C4-2B (cell line): ENCODE results near the gene FCN2.

Experiments
- H3K27ac ChIP-seq: fragments of 450-650 bp; 2 replicates; pipeline ENCODE4 v1.5.1; 2017
- ZFX ChIP-seq: fragments of 450-650 bp; IDR thresholded peaks from 2 replicates; pipeline ENCODE4 v1.6.1; 2017
- TF ChIP-seq, protein P1 (sequence below): fragments of 450-650 bp; conservative IDR thresholded peaks from 2 replicates; pipeline ENCODE4 v1.5.1; 2017; ENCODE audit warnings: mild to moderate bottlenecking

FCN2 gene

DNA sequence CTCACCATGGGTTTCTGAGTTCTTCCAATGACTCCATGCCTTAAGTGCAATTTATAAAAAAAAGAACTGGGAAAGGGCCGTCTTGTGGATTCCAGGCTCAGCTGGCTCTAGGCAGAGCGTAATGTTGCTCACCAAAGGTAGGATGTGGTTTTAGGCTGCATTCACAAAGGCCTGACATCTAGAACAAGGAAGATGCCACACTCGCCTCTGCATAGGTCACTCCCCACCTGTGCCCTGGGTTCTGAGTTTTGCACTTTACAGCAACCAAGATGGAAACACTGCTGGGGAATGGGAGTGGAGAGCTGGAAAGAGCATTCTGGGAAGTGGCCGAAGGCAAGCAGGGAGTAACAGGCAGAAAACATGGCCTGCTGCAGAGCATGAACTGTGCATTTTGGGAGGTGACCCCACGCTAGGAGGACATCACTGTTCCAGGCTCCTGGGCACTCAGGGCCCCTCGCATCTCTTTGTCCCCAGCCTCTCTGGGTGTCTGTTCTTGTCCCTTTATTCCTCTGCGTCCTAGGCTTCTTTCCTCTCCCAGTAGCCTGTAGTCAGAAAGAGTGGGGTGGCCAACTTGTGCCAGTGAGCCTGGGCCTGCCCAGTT lies 12.3 kb downstream of the FCN2 start:
- no peak for TF ChIP-seq ZFX
- TF ChIP-seq, protein P1, sequence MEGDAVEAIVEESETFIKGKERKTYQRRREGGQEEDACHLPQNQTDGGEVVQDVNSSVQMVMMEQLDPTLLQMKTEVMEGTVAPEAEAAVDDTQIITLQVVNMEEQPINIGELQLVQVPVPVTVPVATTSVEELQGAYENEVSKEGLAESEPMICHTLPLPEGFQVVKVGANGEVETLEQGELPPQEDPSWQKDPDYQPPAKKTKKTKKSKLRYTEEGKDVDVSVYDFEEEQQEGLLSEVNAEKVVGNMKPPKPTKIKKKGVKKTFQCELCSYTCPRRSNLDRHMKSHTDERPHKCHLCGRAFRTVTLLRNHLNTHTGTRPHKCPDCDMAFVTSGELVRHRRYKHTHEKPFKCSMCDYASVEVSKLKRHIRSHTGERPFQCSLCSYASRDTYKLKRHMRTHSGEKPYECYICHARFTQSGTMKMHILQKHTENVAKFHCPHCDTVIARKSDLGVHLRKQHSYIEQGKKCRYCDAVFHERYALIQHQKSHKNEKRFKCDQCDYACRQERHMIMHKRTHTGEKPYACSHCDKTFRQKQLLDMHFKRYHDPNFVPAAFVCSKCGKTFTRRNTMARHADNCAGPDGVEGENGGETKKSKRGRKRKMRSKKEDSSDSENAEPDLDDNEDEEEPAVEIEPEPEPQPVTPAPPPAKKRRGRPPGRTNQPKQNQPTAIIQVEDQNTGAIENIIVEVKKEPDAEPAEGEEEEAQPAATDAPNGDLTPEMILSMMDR: no peak
- no peak overlapping the region for H3K27ac ChIP-seq

DNA sequence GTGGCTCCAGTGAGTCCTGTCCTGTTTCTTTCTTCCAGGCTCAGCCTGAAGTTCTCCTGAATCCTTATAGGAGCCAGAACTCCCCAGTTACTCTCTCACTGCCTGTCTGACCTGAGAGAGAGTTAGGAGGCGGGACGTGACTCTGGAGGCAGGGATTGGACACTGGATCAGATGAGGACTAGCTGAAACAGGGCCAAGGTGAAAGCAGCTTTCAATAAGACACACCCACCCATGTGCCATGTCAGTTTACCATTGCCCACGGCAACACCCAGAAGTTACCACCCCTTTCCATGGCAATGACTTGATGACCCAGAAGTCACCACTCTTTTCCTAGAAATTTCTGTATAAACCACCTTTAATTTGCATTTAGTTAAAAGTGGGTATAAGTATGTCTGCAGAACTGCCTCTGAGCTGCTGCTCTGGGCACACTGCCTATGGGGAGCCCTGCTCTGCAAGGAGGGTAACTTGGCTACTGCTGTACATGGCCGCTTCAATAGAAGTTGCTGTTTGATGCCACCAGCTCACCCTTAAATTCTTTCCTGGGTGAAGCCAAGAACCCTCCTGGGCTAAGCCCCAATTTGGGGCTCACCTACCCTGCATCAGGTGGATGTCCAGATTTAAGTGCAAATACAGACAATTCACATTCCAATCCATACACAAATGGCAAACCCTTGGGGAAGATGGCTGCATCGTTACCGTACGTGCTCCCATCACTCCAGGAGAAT lies 13.7 kb downstream of the FCN2 start:
- TF ChIP-seq ZFX: no peak
- TF ChIP-seq, protein P1: no peak
- H3K27ac ChIP-seq: peak overlapping the region; percentile 40; the same call in 1 of the 2 replicates

DNA sequence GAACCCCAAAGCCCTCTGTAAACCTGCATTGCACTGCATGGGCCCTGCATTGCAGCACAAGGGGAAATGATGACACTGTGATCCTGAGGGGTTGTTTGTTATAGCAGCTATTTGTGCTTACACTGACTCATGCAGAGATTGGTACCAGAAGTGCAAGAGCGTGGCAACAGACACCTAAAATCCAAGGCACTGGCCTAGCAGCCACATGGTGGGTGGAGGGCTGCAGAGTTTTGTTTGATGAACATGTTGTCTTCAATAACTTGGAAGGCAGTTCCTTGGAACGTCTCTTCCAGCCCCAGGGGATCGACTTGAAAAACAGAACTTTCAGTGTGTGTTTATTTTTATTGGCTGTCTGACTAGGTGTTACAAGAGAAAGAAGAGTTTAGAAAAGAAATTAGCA lies 14.5 kb downstream of the FCN2 start:
- no peak for TF ChIP-seq ZFX
- peak overlapping the region; percentile 40 for H3K27ac ChIP-seq

DNA sequence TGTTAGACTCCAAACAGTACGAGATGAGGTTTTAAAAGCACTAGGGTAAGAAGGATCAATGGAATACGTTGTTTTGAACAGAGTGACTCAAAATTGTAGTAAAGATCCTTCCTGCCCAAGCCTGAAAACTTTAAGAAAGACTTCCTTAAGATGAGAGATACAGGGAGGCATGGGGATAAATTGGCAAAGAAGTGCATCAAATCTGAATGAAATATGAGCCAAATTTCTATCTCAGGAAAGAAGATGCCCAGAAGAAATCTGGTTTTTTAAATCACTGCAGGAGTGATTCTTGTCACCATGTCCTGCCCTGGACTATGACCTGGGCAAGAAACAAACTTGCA lies 14.9 kb downstream of the FCN2 start:
- TF ChIP-seq, protein P1: no peak
- TF ChIP-seq ZFX: no peak
- peak overlapping the region; percentile 60; the same call in 1 of the 2 replicates for H3K27ac ChIP-seq

DNA sequence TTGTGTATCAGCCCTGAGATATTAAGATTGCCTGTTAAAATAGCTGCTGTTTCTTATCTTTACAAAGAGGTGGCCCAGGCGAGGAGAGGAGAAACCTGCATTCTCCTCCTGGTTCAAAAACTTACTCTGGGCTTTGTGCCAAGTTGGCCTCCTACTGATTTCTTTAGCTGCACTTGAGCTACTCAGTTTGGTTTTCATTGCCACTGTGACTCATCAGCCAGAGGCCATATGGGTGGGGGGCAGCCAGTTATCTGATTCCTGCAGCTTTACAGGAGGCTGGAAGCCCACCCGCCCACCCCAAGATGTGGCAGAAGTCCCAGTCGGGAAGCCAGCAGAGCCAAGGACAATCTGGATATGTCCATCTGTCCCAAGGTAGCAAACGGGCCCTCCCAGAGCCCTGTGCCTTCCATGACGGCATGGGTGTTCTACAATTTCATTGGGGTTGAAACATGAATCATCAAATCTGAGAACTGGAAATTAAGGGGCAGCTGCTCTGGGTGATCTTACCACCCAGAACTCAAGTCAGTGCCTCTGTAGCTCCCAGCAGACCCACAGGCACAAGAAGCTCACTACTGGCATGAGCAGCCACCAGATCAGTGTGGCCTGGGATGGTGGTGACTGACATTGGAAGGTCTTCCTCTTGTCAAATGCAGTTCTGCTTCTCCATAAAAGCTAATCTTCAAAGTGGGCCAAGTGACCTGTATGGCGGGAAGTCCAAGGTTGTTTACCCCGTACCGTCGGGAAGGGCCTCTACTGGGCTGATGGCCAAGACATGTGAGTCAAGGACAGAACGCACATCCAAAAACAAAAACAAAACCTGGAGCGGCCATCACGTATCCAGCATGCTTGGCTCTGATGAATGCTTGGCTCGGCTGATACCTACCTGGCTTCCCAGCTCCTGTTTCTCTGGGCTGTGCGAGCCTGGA lies 15.6 kb downstream of the FCN2 start:
- peak overlapping the region; percentile 60 for H3K27ac ChIP-seq

DNA sequence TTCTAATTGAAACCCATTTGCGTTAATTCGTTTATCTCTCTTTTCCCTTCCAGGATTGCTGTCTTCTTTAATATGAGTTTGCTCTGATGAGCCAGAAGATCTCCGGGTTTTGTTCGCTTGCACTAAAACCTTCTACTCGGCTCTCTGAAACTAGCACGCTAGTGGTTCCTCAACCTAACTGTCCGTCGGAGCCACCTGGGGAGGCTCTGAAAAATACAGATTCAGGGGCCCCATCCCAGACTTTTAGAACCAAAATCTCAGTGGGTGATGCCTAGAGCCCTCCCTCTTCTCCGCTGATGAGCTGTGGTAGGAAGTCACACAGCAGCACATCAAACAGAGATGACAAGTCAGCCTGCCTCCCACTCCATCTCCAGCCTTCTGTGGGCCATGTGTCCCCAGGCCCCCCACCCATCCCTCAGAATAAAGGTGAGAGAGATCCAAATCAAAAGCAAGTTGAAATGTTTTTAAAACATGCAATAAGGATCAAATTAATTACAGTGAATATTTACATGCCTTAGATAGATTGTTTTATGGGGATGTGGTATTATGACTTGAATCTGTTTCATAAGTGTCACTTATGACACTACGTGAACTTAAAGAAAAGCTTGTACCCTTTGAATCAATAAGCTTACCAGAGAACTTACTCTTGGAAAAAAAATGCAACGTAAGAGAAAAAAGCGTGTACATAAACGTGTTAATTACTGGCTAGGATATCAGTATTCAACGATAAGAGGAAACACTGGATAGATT lies 16.4 kb downstream of the FCN2 start:
- peak overlapping the region; percentile 60 for H3K27ac ChIP-seq
- no peak for TF ChIP-seq ZFX
- TF ChIP-seq, protein P1: no peak

More for the DNA sequence above, 15.6 kb downstream of the FCN2 start:
- TF ChIP-seq, protein P1: no peak
- no peak; the same call in 1 of the 2 replicates for TF ChIP-seq ZFX

DNA sequence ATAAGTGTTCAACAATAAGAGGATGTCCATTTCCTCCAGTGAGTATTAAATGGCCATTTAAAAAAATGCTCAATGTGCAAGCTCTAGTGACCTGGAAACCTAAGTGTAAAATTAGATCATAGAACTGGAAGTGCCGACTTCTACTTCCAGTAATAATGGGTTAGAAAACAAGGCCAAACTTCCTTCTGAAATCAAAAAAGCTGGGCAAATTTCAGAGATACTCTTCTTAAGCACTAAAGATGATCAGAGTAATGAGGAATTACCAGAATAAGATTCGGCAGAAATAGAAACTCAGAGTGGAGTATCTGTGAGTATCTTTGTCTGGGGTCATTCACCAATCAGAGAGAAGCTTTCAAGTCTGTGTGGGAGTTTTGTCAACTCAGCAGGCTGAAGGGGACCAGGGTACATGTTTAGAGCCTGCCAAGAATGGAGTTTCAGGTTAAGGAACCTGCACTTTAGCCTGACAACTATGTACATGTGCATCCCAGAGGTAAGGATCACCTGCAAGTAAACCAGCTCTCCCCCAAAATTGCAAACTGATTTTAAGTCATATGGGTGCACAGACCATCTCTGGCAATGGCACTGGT lies 17.1 kb downstream of the FCN2 start:
- no peak for TF ChIP-seq ZFX
- TF ChIP-seq, protein P1: no peak

More for the DNA sequence above, 17.1 kb downstream of the FCN2 start:
- H3K27ac ChIP-seq: no peak overlapping the region
